ENCODE results near the gene COX19. TPM values are rescaled to one million over a fixed set of nuclear protein-coding genes. Genes with fewer than 3 reads are reported as not detected.

Gene COX19
- total RNA-seq, 3 donors from 2014 or later, result 14.9 to 20.9 (median 15.8) TPM

GRCh38 chr7:936386-937054 lies 38.8 kb downstream of the COX19 start:
- DNase-seq, result peak in 2 of 3 donors; percentile 26 to 53
- H3K4me3 ChIP-seq, result no peak overlapping the region
- TF ChIP-seq CTCF (IDR thresholded peaks at IDR 0.05), result no peak
- no peaks in the 10 kb centered on the region for H3K9me3 ChIP-seq
- no peaks in the 10 kb centered on the region for H3K4me1 ChIP-seq (ENCODE audit: low read depth)
- intact Hi-C loops (cut with DNase I, micrococcal nuclease), result no loop called here
- H3K36me3 ChIP-seq (ENCODE audit: low read depth), result no peaks in the 10 kb centered on the region
- ATAC-seq, result peak; percentile 59

- no peak for ATAC-seq
- Histone ChIP-seq H3K4me1 (ENCODE audit: low read depth) (no peaks in the 10 kb centered on the region), H3K36me3 (ENCODE audit: low read depth) (no peaks in the 10 kb centered on the region), H3K9me3 (no peaks in the 10 kb centered on the region), H3K4me3 (no peak overlapping the region)
- TF ChIP-seq CTCF (IDR thresholded peaks at IDR 0.05), result no peak
- intact Hi-C loops (cut with DNase I, micrococcal nuclease), result no loop called here
- peak in 1 of 3 donors; percentile 14 for DNase-seq
Observed at GRCh38 chr7:935874-936385, 39.4 kb downstream of the COX19 start.

GRCh38 chr7:935164-935873 lies 40.0 kb downstream of the COX19 start:
- no peak for TF ChIP-seq CTCF (IDR thresholded peaks at IDR 0.05)
- Histone ChIP-seq H3K4me1 (ENCODE audit: low read depth) (no peaks in the 10 kb centered on the region), H3K36me3 (ENCODE audit: low read depth) (no peaks in the 10 kb centered on the region), H3K4me3 (no peak overlapping the region), H3K9me3 (no peaks in the 10 kb centered on the region)
- DNase-seq (peak in 2 of 3 donors; percentile 24 to 47), ATAC-seq (no peak)
- intact Hi-C loops (cut with DNase I, micrococcal nuclease), result no loop called here

- no peaks in the 10 kb centered on the region for H3K4me1 ChIP-seq (ENCODE audit: low read depth)
- TF ChIP-seq CTCF (IDR thresholded peaks at IDR 0.05), result no peak
- no peaks in the 10 kb centered on the region for H3K36me3 ChIP-seq (ENCODE audit: low read depth)
- DNase-seq (peak in 2 of 3 donors; percentile 21 to 42), ATAC-seq (no peak)
- H3K9me3 ChIP-seq, result no peaks in the 10 kb centered on the region
- H3K4me3 ChIP-seq, result no peak overlapping the region
- intact Hi-C loops (cut with DNase I, micrococcal nuclease), result no loop called here
Observed at GRCh38 chr7:934469-935163, 40.7 kb downstream of the COX19 start.

GRCh38 chr7:932651-932975 lies 42.7 kb downstream of the COX19 start:
- H3K9me3 ChIP-seq, result no peaks in the 10 kb centered on the region
- DNase-seq, result peak in 2 of 3 donors; percentile 17 to 44
- no peaks in the 10 kb centered on the region for H3K36me3 ChIP-seq (ENCODE audit: low read depth)
- peaks cover 3% of the 10 kb centered on the region for H3K4me1 ChIP-seq (ENCODE audit: low read depth)
- TF ChIP-seq CTCF (IDR thresholded peaks at IDR 0.05), result no peak
- H3K4me3 ChIP-seq, result no peak overlapping the region
- intact Hi-C loops (cut with DNase I, micrococcal nuclease), result no loop called here
- no peak for ATAC-seq

All from mucosa of descending colon (tissue), 3 donors.